Measurements from ENCODE around the gene CCDC192.
A peak's percentile ranks its signal among the peaks of the same experiment; 100 is the strongest.
"Not testable (repeated sequence)": the region's sequence is repeated elsewhere in the genome, so short reads cannot be mapped to it uniquely, and the experiment has no call there.

The CCDC192 gene

GRCh38 chr5:127752503-127753265 lies 49.5 kb downstream of the CCDC192 start:
- not testable (repeated sequence) for H3K14ac ChIP-seq (ENCODE audit: low read length in 2 of 2); H3K79me1 ChIP-seq (replicated peaks; ENCODE audit: low read length, poor library complexity, severe bottlenecking); H3K36me3 ChIP-seq (ENCODE audit: control insufficient read depth in 1 of 2, insufficient read depth in 2 of 2, low read depth in 1 of 2, low read length in 2 of 2); H2BK5ac ChIP-seq (ENCODE audit: low read depth, low read length, poor library complexity, severe bottlenecking); H2BK15ac ChIP-seq (ENCODE audit: low read depth, poor library complexity, severe bottlenecking); DNase-seq; H3K27me3 ChIP-seq (ENCODE audit: control insufficient read depth in 1 of 2, insufficient read depth in 1 of 2, low read length in 2 of 2); H2BK120ac ChIP-seq (ENCODE audit: low read depth, low read length); H3K4me3 ChIP-seq (ENCODE audit: insufficient read depth in 1 of 2, low read depth in 1 of 2, low read length in 2 of 2); H2AFZ ChIP-seq (ENCODE audit: low read depth, low read length); H3K9me3 ChIP-seq (ENCODE audit: control insufficient read depth, low read length); H3K9ac ChIP-seq (ENCODE audit: low read length); H3K4me1 ChIP-seq (ENCODE audit: control insufficient read depth, insufficient read depth, low read depth, low read length); H2BK12ac ChIP-seq (ENCODE audit: low read length in 2 of 2); H3K27ac ChIP-seq (ENCODE audit: low read length, poor library complexity, severe bottlenecking); H4K91ac ChIP-seq (ENCODE audit: low read length); H2AK5ac ChIP-seq (ENCODE audit: low read length, severe bottlenecking); H4K8ac ChIP-seq (ENCODE audit: low read length); H3K23ac ChIP-seq (ENCODE audit: low read length in 2 of 2); H3K4ac ChIP-seq (ENCODE audit: low read depth in 1 of 2, low read length in 2 of 2); H3K4me2 ChIP-seq (ENCODE audit: low read length, poor library complexity, severe bottlenecking)
- peak overlapping the region in 1 of 2 experiments; percentile 34 for H3K18ac ChIP-seq (ENCODE audit: low read depth in 1 of 2, low read length in 2 of 2)
- WGBS, result 68% methylated on average over 29 of the region's 32 CpGs

DNA sequence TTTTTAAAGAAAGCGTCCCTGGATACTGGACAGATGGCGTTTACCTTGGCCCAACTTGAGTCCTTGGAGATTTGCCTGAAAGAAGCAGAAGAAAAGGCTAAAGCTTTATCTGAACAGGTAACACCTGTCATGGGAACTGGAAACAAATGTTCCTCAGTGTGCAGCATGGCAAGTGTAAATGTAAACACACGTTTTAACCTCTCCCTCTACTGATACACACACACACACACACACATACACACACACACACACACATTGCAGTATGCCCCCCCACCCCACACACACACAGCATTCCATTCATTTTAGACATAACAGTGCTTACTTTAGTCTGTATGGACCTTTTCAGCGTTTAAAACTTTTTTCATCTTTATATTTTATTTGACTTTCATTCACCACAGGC lies 51.1 kb downstream of the CCDC192 start:
- Histone ChIP-seq H2AK5ac (ENCODE audit: low read length, severe bottlenecking) (no peak overlapping the region), H3K27ac (ENCODE audit: low read length, poor library complexity, severe bottlenecking) (no peak overlapping the region), H4K8ac (ENCODE audit: low read length) (no peak overlapping the region), H3K14ac (ENCODE audit: low read length in 2 of 2) (no peak overlapping the region), H3K9ac (ENCODE audit: low read length) (no peak overlapping the region), H3K4me2 (ENCODE audit: low read length, poor library complexity, severe bottlenecking) (no peak overlapping the region), H2BK12ac (ENCODE audit: low read length in 2 of 2) (no peak overlapping the region), H4K91ac (ENCODE audit: low read length) (no peak overlapping the region), H3K4me1 (ENCODE audit: control insufficient read depth, insufficient read depth, low read depth, low read length) (peaks cover 3% of the 10 kb centered on the region), H3K79me1 (replicated peaks; ENCODE audit: low read length, poor library complexity, severe bottlenecking) (no peaks in the 10 kb centered on the region), H2BK15ac (ENCODE audit: low read depth, poor library complexity, severe bottlenecking) (no peak overlapping the region), H2BK5ac (ENCODE audit: low read depth, low read length, poor library complexity, severe bottlenecking) (no peak overlapping the region), H3K9me3 (ENCODE audit: control insufficient read depth, low read length) (no peaks in the 10 kb centered on the region), H3K27me3 (ENCODE audit: control insufficient read depth in 1 of 2, insufficient read depth in 1 of 2, low read length in 2 of 2) (no peaks in the 10 kb centered on the region), H2BK120ac (ENCODE audit: low read depth, low read length) (no peak overlapping the region), H3K23ac (ENCODE audit: low read length in 2 of 2) (no peak overlapping the region), H2AFZ (ENCODE audit: low read depth, low read length) (no peak overlapping the region), H3K4me3 (ENCODE audit: insufficient read depth in 1 of 2, low read depth in 1 of 2, low read length in 2 of 2) (no peak overlapping the region), H3K4ac (ENCODE audit: low read depth in 1 of 2, low read length in 2 of 2) (peak overlapping the region in 1 of 2 experiments; percentile 8), H3K36me3 (ENCODE audit: control insufficient read depth in 1 of 2, insufficient read depth in 2 of 2, low read depth in 1 of 2, low read length in 2 of 2) (no peaks in the 10 kb centered on the region), H3K18ac (ENCODE audit: low read depth in 1 of 2, low read length in 2 of 2) (no peak overlapping the region)
- WGBS, result 52% methylated on average over 4 of the region's 4 CpGs
- peak; percentile 31 for DNase-seq

GRCh38 chr5:127754706-127755105 lies 51.5 kb downstream of the CCDC192 start:
- peaks cover 3% of the 10 kb centered on the region for H3K4me1 ChIP-seq (ENCODE audit: control insufficient read depth, insufficient read depth, low read depth, low read length)
- H3K4me3 ChIP-seq (ENCODE audit: insufficient read depth in 1 of 2, low read depth in 1 of 2, low read length in 2 of 2), result no peak overlapping the region
- H3K27ac ChIP-seq (ENCODE audit: low read length, poor library complexity, severe bottlenecking), result peak overlapping the region; percentile 35
- no peak for DNase-seq
- no peak overlapping the region for H3K4me2 ChIP-seq (ENCODE audit: low read length, poor library complexity, severe bottlenecking)
- no peak overlapping the region for H3K14ac ChIP-seq (ENCODE audit: low read length in 2 of 2)
- H3K36me3 ChIP-seq (ENCODE audit: control insufficient read depth in 1 of 2, insufficient read depth in 2 of 2, low read depth in 1 of 2, low read length in 2 of 2), result no peaks in the 10 kb centered on the region
- H2AFZ ChIP-seq (ENCODE audit: low read depth, low read length), result no peak overlapping the region
- no peak overlapping the region for H4K8ac ChIP-seq (ENCODE audit: low read length)
- no peak overlapping the region for H2BK15ac ChIP-seq (ENCODE audit: low read depth, poor library complexity, severe bottlenecking)
- WGBS, result 85% methylated on average over 2 of the region's 2 CpGs
- no peak overlapping the region for H3K4ac ChIP-seq (ENCODE audit: low read depth in 1 of 2, low read length in 2 of 2)
- no peaks in the 10 kb centered on the region for H3K9me3 ChIP-seq (ENCODE audit: control insufficient read depth, low read length)
- H2BK5ac ChIP-seq (ENCODE audit: low read depth, low read length, poor library complexity, severe bottlenecking), result no peak overlapping the region
- H4K91ac ChIP-seq (ENCODE audit: low read length), result no peak overlapping the region
- H2BK12ac ChIP-seq (ENCODE audit: low read length in 2 of 2), result no peak overlapping the region
- H3K18ac ChIP-seq (ENCODE audit: low read depth in 1 of 2, low read length in 2 of 2), result no peak overlapping the region
- H2BK120ac ChIP-seq (ENCODE audit: low read depth, low read length), result no peak overlapping the region
- H3K27me3 ChIP-seq (ENCODE audit: control insufficient read depth in 1 of 2, insufficient read depth in 1 of 2, low read length in 2 of 2), result no peaks in the 10 kb centered on the region
- no peak overlapping the region for H3K23ac ChIP-seq (ENCODE audit: low read length in 2 of 2)
- no peak overlapping the region for H2AK5ac ChIP-seq (ENCODE audit: low read length, severe bottlenecking)
- H3K79me1 ChIP-seq (replicated peaks; ENCODE audit: low read length, poor library complexity, severe bottlenecking), result no peaks in the 10 kb centered on the region
- no peak overlapping the region for H3K9ac ChIP-seq (ENCODE audit: low read length)

GRCh38 chr5:127757576-127757975 lies 54.4 kb downstream of the CCDC192 start:
- Histone ChIP-seq H3K18ac (ENCODE audit: low read depth in 1 of 2, low read length in 2 of 2) (no peak overlapping the region), H3K27ac (ENCODE audit: low read length, poor library complexity, severe bottlenecking) (no peak overlapping the region), H3K23ac (ENCODE audit: low read length in 2 of 2) (no peak overlapping the region), H2BK15ac (ENCODE audit: low read depth, poor library complexity, severe bottlenecking) (no peak overlapping the region), H2BK5ac (ENCODE audit: low read depth, low read length, poor library complexity, severe bottlenecking) (no peak overlapping the region), H3K27me3 (ENCODE audit: control insufficient read depth in 1 of 2, insufficient read depth in 1 of 2, low read length in 2 of 2) (no peaks in the 10 kb centered on the region), H2BK12ac (ENCODE audit: low read length in 2 of 2) (no peak overlapping the region), H3K4me2 (ENCODE audit: low read length, poor library complexity, severe bottlenecking) (no peak overlapping the region), H3K14ac (ENCODE audit: low read length in 2 of 2) (no peak overlapping the region), H3K4me1 (ENCODE audit: control insufficient read depth, insufficient read depth, low read depth, low read length) (peaks cover 3% of the 10 kb centered on the region), H4K8ac (ENCODE audit: low read length) (no peak overlapping the region), H3K4ac (ENCODE audit: low read depth in 1 of 2, low read length in 2 of 2) (peak overlapping the region in 1 of 2 experiments; percentile 37), H3K9ac (ENCODE audit: low read length) (no peak overlapping the region), H2AK5ac (ENCODE audit: low read length, severe bottlenecking) (peak overlapping the region; percentile 77), H3K9me3 (ENCODE audit: control insufficient read depth, low read length) (no peaks in the 10 kb centered on the region), H2AFZ (ENCODE audit: low read depth, low read length) (no peak overlapping the region), H3K79me1 (replicated peaks; ENCODE audit: low read length, poor library complexity, severe bottlenecking) (no peaks in the 10 kb centered on the region), H4K91ac (ENCODE audit: low read length) (no peak overlapping the region), H3K36me3 (ENCODE audit: control insufficient read depth in 1 of 2, insufficient read depth in 2 of 2, low read depth in 1 of 2, low read length in 2 of 2) (no peaks in the 10 kb centered on the region), H3K4me3 (ENCODE audit: insufficient read depth in 1 of 2, low read depth in 1 of 2, low read length in 2 of 2) (no peak overlapping the region), H2BK120ac (ENCODE audit: low read depth, low read length) (no peak overlapping the region)
- 28% methylated on average over 1 of the region's 1 CpG for WGBS
- peak; percentile 71 for DNase-seq

Data from mesenchymal stem cell (in vitro differentiated cells and primary cell).